Measurements from ENCODE around the gene GNAZ. TPM values are rescaled to one million over a fixed set of nuclear protein-coding genes. Genes with fewer than 3 reads are reported as not detected.

Gene GNAZ
- total RNA-seq, 1 donor from 2014 or later = 2.1 TPM

DNA sequence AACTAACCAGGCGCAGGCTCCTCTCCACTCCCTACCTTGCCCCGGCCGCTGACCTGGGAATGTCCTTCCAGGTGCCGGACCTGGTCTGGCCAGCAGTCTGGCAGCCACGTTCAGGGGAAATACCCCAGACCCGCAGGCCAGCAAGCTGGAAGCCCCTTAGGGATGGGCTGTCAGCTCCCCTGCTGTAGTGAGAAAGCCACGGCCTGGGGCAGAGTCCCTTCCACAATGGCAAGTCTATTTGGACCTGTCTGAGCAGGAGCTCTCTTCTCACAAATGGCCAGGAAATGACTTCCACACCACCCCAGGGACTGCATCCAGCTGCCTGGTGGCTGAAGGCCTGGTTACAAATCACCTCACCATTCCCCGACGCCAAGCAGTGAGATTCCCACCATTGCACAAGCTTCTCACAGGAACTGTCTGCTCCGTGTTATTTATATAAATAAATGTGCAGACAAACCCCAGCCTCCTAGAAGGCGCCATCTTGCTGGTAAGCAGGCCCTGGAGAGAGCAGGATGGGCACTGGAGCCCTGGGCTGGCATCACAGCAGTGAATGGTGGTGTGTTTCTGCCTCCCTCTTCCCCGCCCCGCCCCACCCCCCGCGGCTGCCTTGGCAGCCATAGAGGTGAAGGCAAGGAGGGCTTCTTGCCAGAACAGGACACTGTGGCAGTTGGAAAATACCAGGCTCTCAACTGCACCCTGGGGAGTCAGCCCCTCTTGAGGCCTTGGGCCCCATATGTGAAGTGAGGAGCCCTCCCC, 47.8 kb downstream of the GNAZ start:
- Histone ChIP-seq H3K36me3 (ENCODE audit: control insufficient read depth in 3 of 3, insufficient read depth in 3 of 3, low read length in 3 of 3) (no peaks in the 10 kb centered on the region), H3K9me3 (ENCODE audit: control insufficient read depth in 3 of 3, low read length in 3 of 3) (no peaks in the 10 kb centered on the region), H3K9ac (ENCODE audit: low read depth in 1 of 3, low read length in 3 of 3) (no peak overlapping the region), H3K27ac (ENCODE audit: low read depth, low read length) (no peak overlapping the region), H3K4me1 (ENCODE audit: control insufficient read depth in 3 of 3, insufficient read depth in 3 of 3, low read length in 3 of 3) (peaks cover 0 to 10% (median 3%) of the 10 kb centered on the region in 3 donors), H3K27me3 (ENCODE audit: control insufficient read depth in 3 of 3, insufficient read depth in 3 of 3, low read length in 3 of 3) (peaks cover 0 to 18% (median 14%) of the 10 kb centered on the region in 3 donors), H3K4me3 (ENCODE audit: low read length in 3 of 3) (no peak overlapping the region)

- H3K9ac ChIP-seq (ENCODE audit: low read depth in 1 of 3, low read length in 3 of 3) = no peak overlapping the region
- no peak overlapping the region for H3K27ac ChIP-seq (ENCODE audit: low read depth, low read length)
Observed at GRCh38 chr22:23118647-23119493, 48.6 kb downstream of the GNAZ start.

GRCh38 chr22:23119494-23120414, 49.4 kb downstream of the GNAZ start:
- Histone ChIP-seq H3K4me3 (ENCODE audit: low read length in 3 of 3) (no peak overlapping the region), H3K4me1 (ENCODE audit: control insufficient read depth in 3 of 3, insufficient read depth in 3 of 3, low read length in 3 of 3) (peaks cover 0 to 4% (median 0%) of the 10 kb centered on the region in 3 donors), H3K27me3 (ENCODE audit: control insufficient read depth in 3 of 3, insufficient read depth in 3 of 3, low read length in 3 of 3) (peaks cover 0 to 14% (median 8%) of the 10 kb centered on the region in 3 donors), H3K9ac (ENCODE audit: low read depth in 1 of 3, low read length in 3 of 3) (no peak overlapping the region), H3K27ac (ENCODE audit: low read depth, low read length) (no peak overlapping the region), H3K9me3 (ENCODE audit: control insufficient read depth in 3 of 3, low read length in 3 of 3) (no peaks in the 10 kb centered on the region), H3K36me3 (ENCODE audit: control insufficient read depth in 3 of 3, insufficient read depth in 3 of 3, low read length in 3 of 3) (no peaks in the 10 kb centered on the region)

More at GRCh38 chr22:23118647-23119493, 48.6 kb downstream of the GNAZ start:
- Histone ChIP-seq H3K9me3 (ENCODE audit: control insufficient read depth in 3 of 3, low read length in 3 of 3) (no peaks in the 10 kb centered on the region), H3K4me3 (ENCODE audit: low read length in 3 of 3) (no peak overlapping the region), H3K27me3 (ENCODE audit: control insufficient read depth in 3 of 3, insufficient read depth in 3 of 3, low read length in 3 of 3) (peaks cover 0 to 18% (median 14%) of the 10 kb centered on the region in 3 donors), H3K4me1 (ENCODE audit: control insufficient read depth in 3 of 3, insufficient read depth in 3 of 3, low read length in 3 of 3) (peaks cover 0 to 4% (median 0%) of the 10 kb centered on the region in 3 donors), H3K36me3 (ENCODE audit: control insufficient read depth in 3 of 3, insufficient read depth in 3 of 3, low read length in 3 of 3) (no peaks in the 10 kb centered on the region)

DNA sequence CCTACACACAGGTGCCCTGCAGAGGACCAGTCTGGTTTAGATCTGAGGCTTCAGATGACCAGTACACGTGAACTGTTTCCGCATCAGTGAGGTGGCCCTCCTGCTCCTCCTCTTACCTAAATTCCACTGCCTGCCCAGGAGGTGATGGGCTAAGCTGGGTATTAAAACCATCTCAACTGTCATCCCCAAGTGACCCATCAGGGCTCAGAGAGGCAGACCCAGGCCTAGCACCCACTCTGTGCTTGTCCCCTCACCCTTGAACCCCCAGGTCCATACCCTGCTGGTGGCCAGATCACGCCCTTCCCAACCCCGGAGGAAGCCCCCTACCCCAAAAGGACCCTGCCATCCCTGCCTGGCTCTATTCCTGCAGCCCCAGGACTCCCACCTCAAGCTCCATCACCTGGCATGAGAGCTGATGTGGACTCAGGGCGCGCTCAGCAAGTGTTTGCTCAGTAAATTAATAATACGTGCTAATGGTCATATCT, 50.1 kb downstream of the GNAZ start:
- Histone ChIP-seq H3K9me3 (ENCODE audit: control insufficient read depth in 3 of 3, low read length in 3 of 3) (no peaks in the 10 kb centered on the region), H3K27me3 (ENCODE audit: control insufficient read depth in 3 of 3, insufficient read depth in 3 of 3, low read length in 3 of 3) (peaks cover 0 to 14% (median 5%) of the 10 kb centered on the region in 3 donors), H3K27ac (ENCODE audit: low read depth, low read length) (no peak overlapping the region), H3K36me3 (ENCODE audit: control insufficient read depth in 3 of 3, insufficient read depth in 3 of 3, low read length in 3 of 3) (no peaks in the 10 kb centered on the region), H3K4me3 (ENCODE audit: low read length in 3 of 3) (no peak overlapping the region), H3K9ac (ENCODE audit: low read depth in 1 of 3, low read length in 3 of 3) (peak overlapping the region in 1 of 3 donors; percentile 10), H3K4me1 (ENCODE audit: control insufficient read depth in 3 of 3, insufficient read depth in 3 of 3, low read length in 3 of 3) (peaks cover 0 to 4% (median 0%) of the 10 kb centered on the region in 3 donors)

- no peak overlapping the region for H3K27ac ChIP-seq (ENCODE audit: low read depth, low read length)
- H3K4me3 ChIP-seq (ENCODE audit: low read length in 3 of 3) = no peak overlapping the region
- no peaks in the 10 kb centered on the region for H3K9me3 ChIP-seq (ENCODE audit: control insufficient read depth in 3 of 3, low read length in 3 of 3)
- H3K9ac ChIP-seq (ENCODE audit: low read depth in 1 of 3, low read length in 3 of 3) = peak overlapping the region in 1 of 3 donors; percentile 10
- H3K27me3 ChIP-seq (ENCODE audit: control insufficient read depth in 3 of 3, insufficient read depth in 3 of 3, low read length in 3 of 3) = peaks cover 0 to 14% (median 5%) of the 10 kb centered on the region in 3 donors
- peaks cover 0 to 4% (median 0%) of the 10 kb centered on the region in 3 donors for H3K4me1 ChIP-seq (ENCODE audit: control insufficient read depth in 3 of 3, insufficient read depth in 3 of 3, low read length in 3 of 3)
- no peaks in the 10 kb centered on the region for H3K36me3 ChIP-seq (ENCODE audit: control insufficient read depth in 3 of 3, insufficient read depth in 3 of 3, low read length in 3 of 3)
Observed at GRCh38 chr22:23121000-23121421, 50.7 kb downstream of the GNAZ start.

DNA sequence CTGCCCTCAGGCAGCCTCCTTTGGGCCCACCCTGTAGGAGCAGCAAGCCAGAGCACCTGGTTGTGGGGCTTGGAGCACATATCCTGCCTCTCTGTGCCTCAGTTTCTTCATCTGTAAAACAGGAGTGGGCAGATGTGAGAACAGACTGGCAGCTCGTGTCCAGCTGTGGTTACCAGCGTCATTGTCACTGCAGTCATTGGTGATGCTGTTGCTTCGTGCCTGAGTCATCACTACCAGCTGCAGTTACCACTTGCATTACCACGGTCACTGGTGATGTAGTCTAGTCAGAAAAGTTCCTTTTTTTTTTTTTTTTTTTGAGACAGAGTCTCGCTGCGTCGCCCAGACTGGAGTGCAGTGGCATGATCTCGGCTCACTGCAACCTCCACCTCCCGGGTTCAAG, 51.1 kb downstream of the GNAZ start:
- no peak overlapping the region for H3K9ac ChIP-seq (ENCODE audit: low read depth in 1 of 3, low read length in 3 of 3)
- no peaks in the 10 kb centered on the region for H3K36me3 ChIP-seq (ENCODE audit: control insufficient read depth in 3 of 3, insufficient read depth in 3 of 3, low read length in 3 of 3)
- H3K4me1 ChIP-seq (ENCODE audit: control insufficient read depth in 3 of 3, insufficient read depth in 3 of 3, low read length in 3 of 3) = peaks cover 0 to 4% (median 0%) of the 10 kb centered on the region in 3 donors
- no peaks in the 10 kb centered on the region for H3K9me3 ChIP-seq (ENCODE audit: control insufficient read depth in 3 of 3, low read length in 3 of 3)
- peaks cover 0 to 14% (median 5%) of the 10 kb centered on the region in 3 donors for H3K27me3 ChIP-seq (ENCODE audit: control insufficient read depth in 3 of 3, insufficient read depth in 3 of 3, low read length in 3 of 3)
- no peak overlapping the region for H3K4me3 ChIP-seq (ENCODE audit: low read length in 3 of 3)
- H3K27ac ChIP-seq (ENCODE audit: low read depth, low read length) = no peak overlapping the region

DNA sequence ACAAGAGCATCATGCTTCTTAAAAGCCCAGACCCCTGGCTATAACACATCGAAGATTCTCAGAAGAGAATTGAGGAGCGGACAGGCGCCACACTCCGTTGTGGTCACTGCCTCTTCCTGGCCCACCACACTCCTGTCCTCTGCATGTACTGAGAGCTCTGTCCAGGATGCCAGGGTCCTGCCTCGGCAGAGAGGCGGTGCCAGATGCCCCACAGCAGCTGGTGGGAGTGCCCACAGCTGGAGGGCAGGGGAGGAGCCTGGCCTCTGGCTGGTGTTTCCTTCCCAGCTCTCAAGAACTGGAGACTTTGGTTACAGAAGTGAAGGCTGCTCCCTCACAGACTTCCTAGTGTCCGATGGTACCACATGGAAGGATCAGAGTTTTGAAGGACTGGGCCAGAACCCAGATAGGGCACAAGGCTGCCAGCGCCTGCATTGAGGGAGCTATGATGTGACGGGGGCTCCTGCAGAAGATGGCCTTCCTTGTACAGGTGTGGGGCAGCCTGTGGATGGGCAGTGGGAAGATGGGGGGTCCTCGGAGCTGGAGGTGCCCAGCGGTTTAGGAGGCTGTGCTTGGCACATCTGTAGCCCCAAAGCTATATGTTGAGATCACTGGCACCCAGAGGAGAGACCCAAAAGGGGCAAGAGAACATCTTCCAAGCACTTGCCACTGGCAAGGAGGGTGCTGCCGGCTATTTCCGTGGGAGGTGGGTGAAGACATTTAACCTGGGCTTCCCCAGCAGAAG, 52.1 kb downstream of the GNAZ start:
- Histone ChIP-seq H3K9me3 (ENCODE audit: control insufficient read depth in 3 of 3, low read length in 3 of 3) (no peaks in the 10 kb centered on the region), H3K9ac (ENCODE audit: low read depth in 1 of 3, low read length in 3 of 3) (no peak overlapping the region), H3K27ac (ENCODE audit: low read depth, low read length) (no peak overlapping the region), H3K4me3 (ENCODE audit: low read length in 3 of 3) (no peak overlapping the region), H3K4me1 (ENCODE audit: control insufficient read depth in 3 of 3, insufficient read depth in 3 of 3, low read length in 3 of 3) (peaks cover 0 to 4% (median 0%) of the 10 kb centered on the region in 3 donors), H3K36me3 (ENCODE audit: control insufficient read depth in 3 of 3, insufficient read depth in 3 of 3, low read length in 3 of 3) (no peaks in the 10 kb centered on the region), H3K27me3 (ENCODE audit: control insufficient read depth in 3 of 3, insufficient read depth in 3 of 3, low read length in 3 of 3) (peaks cover 1 to 15% (median 9%) of the 10 kb centered on the region in 3 donors)

- Histone ChIP-seq H3K36me3 (ENCODE audit: control insufficient read depth in 3 of 3, insufficient read depth in 3 of 3, low read length in 3 of 3) (no peaks in the 10 kb centered on the region), H3K9ac (ENCODE audit: low read depth in 1 of 3, low read length in 3 of 3) (no peak overlapping the region), H3K9me3 (ENCODE audit: control insufficient read depth in 3 of 3, low read length in 3 of 3) (no peaks in the 10 kb centered on the region), H3K27ac (ENCODE audit: low read depth, low read length) (no peak overlapping the region), H3K27me3 (ENCODE audit: control insufficient read depth in 3 of 3, insufficient read depth in 3 of 3, low read length in 3 of 3) (peaks cover 2 to 15% (median 9%) of the 10 kb centered on the region in 3 donors), H3K4me3 (ENCODE audit: low read length in 3 of 3) (no peak overlapping the region), H3K4me1 (ENCODE audit: control insufficient read depth in 3 of 3, insufficient read depth in 3 of 3, low read length in 3 of 3) (peaks cover 2 to 4% (median 3%) of the 10 kb centered on the region in 3 donors)
Observed at GRCh38 chr22:23122992-23123803, 52.9 kb downstream of the GNAZ start.

Measured in skeletal muscle tissue (tissue), 4 donors.